Left renal pelvis (tissue), 4 donors: ENCODE results near the gene HIGD1A. TPM values are rescaled to one million over a fixed set of nuclear protein-coding genes. Genes with fewer than 3 reads are reported as not detected.

Source experiments
- DNase-seq, 4 donors: peaks; one replicate each; pipeline ENCODE4 v3.0.0-alpha.2; 2013; ENCODE audit warnings: low read depth in 4 of 4, low spot score in 3 of 4
- polyA plus RNA-seq, 4 donors: library from polyadenylated mRNA; unstranded; fragments of 120-200 nt; gene quantifications; one replicate each; pipeline ENCODE4 v1.2.1, GENCODE V29; 2013; ENCODE audit not compliant: insufficient read length in 4 of 4

HIGD1A gene
- 100 to 1,000 TPM; 106 to 206 (median 167) TPM for polyA plus RNA-seq

DNA sequence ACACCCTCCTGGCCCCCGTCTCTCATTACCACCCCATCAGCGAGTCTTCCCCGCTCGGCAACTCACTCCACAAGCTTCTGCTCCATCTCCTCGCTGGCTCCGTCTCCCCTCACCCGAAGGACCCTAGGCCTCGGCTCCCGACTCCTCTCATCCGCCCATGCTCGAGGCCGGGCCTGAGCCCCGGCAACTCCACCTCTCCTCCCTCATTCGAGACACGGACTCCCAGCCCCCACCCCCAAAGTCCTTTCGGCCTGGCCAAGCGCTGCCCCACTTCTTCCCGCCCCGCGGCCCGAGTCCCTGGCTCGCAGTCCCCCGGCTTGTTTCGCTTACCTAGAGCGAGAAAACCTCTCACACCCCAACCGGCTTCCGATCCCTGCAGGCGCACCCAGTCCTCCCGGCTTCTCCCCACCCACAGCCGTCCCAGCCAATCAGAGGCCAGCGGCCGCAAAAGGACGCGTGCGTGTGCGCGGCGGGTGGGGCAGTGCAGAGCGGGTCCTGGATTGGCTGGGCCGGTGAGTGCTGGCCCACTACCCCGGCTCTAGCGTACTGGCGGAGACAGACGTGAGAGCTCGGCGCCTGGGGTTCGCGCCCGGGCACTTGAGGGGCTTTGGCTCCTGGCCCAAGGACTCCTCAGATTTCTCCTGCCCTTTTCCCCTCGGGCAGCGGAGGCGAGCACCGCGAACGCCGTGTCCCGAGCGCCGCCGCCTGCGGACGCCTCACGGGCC is at the start of gene HIGD1A:
Gene HIGD1A (minus strand): TSS at position 385 of the 725 bp plus-strand sequence. CDS start 10,237 bp downstream, outside the sequence.
- peak; percentile 84 to 92 (median 90) for DNase-seq

DNA sequence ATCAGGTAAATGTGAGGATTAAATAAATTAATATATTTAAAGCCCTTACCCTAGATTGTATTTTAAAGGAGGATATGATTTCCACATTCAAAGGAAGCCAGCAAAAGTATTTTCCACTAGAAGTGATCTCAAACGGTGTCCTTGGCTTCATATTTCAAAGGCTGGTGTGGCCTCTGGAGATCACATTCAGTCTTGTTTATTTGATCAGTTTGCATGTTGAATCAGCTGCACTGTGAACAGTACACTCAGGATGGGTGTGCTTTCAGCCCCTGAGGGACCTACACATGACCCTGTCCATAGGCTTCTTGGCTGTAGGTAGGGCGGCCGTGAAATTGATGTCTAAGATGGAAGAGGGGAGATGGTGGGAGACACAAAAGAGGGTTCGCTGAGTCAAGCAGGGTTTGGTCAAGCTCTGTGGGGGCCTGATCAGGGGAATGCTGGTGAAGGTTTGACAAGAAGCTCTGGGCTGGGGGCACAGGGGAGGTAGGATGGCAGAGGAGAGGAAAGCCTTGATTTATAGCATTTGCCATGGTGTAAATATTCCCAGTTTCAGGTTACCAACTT is 49.5 kb upstream of the HIGD1A start:
- no peak for DNase-seq

DNA sequence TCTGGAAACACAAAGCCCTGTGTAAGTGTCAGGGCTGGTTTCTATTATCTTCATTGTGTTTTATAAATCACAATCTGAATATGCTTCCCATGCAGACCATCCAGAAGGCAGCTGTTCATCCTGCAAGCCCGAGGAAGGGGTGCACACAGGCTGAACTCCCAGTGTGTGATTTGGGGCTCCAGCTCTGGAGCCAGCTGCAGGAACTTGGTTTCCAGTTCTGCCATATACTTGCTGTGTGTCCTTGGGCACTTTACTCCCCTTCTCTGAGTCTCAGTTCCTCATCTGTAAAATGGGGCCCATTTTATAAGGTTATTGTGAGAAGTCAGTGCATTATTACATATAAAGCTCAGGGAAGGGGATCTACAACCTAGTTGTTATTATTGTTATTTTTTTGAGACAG is 48.8 kb upstream of the HIGD1A start:
- DNase-seq, result no peak

DNA sequence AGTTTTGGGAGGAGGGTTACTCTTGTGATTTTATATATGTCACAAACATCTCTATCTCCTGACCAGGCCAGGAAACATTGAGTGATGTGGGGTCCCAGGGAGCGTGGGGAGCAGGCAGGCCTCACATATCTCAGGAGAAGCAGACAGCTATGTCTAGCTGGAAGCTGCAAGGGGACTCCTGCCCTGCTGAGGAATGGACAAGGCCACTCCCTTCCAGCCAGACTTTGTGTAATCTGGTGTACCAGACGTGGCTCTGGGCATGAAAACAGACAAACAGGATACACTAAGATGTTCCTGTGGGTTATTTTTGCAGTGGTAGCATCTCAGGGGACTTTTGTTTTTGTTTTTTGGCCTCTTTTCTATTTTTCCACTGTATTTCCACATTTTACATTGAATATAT is 48.2 kb upstream of the HIGD1A start:
- DNase-seq, result no peak

DNA sequence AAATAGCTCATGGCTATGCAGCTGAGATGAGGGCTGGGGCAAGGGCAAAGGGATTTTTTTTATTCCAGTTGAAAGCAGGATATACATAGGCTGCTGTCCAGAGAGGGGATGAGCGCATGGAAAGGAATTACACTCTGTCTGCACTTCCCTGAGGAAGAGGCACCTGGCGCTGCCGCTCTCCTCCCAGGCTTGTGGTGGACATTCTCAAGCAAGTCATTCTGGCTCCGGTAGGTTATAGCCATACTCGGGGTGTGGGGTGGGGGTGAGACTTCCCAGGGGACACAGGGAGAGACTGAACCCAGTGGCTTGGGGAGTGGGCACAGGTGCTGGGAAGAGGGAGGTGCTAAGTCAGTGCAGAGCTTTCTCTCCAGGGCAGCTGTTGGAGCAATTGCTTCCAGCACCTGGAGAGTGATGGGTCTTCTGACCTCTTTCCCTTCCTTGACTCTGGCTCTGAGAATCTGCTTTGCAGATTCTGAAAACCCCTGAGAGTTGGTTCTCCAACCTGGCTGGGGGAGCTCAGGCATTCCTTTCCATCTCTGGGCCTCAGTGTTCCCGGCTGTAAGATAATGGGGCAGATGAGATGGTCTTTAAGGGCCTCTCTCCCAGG is 47.0 kb upstream of the HIGD1A start:
- no peak for DNase-seq

DNA sequence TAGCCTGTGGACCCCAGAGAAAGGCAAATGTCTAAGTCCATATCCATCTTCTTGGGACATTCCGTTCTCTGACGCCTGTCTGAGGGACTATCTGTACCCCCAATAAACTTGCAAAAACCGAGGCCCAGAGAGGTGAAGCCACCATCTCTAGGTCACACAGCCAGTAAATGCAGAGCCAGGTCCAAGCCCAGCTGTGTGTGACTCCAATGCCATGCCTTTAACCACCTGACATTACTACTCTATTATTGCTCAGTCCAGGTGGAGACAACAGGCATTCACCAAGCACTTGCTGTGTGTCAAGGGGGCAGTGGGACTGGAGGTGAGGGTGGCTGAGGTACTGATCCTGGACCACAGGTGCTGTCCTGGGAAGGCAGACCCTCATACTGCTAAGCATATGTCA is 46.0 kb upstream of the HIGD1A start:
- no peak for DNase-seq

DNA sequence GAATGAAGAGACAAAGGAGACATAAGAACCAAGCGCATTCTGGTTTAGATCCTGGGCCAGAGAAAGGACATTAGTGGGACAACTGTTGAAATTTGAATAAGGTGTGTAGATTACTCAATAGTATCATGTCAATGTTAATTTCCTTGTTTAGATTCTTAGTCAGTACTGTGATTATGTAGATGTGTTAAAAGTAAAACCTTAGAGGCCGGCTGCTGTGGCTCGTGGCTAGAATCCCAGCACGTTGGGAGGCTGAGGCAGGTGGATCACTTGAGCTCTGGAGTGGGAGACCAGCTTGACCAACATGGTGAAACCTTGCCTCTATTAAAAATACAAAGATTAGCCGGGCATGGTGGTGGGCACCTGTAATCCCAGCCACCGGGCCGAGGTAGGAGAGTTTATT is 44.7 kb upstream of the HIGD1A start:
- DNase-seq, result no peak

DNA sequence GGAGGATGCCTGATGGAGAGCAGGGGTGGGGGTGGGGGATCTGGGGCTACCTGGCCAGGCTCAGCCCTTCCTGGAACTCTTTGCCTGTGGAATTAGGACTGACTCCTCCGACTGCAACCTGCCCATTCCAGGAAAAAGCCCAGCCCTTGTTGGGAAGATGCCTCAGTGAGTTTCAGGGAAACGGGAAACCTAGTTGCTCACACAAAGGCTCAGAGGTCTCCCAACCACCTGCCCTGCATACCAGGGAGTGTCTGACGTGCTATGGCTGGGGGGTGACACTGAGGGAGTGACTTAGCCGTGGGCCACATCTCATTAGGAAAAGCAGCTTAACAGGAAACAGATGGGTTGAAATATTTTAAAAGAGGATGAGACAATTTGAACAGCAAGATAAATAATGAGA is 43.4 kb upstream of the HIGD1A start:
- no peak for DNase-seq

DNA sequence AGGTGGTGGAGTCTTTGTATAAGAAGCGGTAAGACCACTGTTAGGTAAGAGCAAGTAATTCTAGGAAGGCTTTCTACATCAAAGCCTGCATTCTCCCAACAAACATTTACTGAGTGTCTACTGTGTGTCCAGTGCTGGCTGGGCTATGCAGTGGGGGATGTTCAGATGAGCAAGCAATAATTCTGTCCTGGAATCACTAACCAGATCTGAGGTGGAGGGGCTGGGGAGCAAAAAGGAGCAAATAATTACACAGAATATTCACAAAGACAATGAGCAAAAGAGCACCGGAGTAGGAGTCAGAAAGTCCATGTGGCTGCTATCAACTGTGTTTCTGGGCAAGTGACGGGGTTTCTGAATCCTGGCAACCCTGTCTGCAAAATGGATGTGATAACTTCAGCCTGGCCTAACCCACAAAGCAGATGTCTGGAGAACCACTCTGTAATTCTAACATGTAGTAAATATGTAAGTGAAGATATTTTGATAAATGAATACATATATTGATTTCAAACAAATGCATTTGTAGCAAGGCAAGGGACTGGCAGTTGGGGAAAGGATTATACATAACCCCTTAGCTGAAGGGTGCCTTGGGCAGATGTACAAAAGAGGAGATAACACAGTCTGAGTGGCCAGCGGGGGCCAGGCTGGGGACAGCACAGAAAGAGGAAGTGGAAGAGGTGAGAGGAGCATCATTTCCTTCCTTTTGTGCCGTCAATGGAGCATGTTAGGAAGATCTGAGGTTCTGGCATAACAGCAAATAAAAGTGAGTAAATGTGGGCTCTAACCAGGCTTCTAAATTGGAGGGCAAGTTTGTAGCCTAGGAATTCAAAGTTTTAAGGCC is 42.6 kb upstream of the HIGD1A start:
- DNase-seq, result no peak

DNA sequence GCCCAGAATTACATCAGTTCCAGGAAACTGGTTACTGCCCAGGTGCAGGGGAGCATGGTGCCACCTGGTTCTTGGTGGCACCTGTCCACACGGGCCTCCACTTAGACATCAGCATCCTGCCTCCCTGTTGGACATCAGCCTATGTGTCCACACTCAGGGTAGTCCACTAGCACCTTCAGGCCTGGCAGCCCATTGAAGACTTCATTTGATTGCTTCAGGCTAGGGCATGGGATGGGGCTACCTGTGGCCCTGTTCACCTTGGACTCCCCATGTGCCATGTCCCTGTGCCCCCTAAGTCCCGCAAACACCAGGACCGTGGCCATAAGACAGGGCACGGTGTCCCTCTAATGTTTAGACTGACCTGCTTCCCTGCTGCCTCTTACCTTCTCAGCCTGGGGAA is 40.5 kb upstream of the HIGD1A start:
- no peak for DNase-seq

DNA sequence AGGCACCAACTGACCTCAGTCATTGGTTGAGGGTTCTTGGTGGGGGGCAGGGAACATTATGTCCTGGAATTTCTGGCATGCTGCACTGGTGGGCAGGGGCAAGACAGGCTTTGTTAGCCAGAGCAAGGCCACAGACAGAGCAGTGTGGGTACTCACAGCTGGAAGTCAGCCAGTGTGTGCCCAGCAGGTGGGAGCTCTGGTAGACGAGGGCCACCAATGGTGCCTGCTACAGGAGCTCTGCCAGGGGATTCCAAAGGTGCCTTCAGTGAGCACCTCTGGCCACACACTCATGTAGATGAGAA is 40.1 kb upstream of the HIGD1A start:
- DNase-seq, result no peak

DNA sequence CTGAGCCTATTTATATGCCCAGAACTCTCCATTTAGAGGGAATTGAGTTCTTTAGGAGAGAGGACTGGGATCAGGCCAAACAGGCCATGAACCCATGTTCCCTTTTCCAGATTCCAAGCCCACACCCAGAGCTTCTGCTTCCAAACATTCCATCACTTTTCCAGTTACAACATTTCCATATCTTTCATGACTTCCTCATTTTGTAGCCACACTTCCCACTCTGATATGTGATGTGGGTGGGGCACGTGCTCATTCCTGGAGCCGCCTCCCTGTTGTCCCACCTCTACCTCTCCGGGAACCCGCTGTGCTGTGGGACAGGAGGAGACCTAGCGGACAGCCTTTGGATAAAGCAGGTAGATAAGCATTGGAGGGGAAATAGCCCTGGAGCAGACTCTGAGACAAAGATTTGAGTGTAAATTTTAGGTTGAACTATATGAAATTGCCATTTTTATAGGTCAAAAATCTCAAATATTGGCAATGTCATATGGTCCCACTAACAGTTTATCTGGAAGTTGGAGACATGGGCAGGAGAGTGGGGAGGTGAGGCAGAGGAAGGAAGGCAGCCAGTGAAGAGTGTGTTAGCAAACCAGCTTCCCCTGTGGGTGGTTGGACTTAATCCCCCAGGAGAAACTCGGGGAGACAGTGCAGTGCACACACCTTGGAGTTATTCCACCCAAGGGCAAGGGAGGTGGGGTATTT is 39.6 kb upstream of the HIGD1A start:
- no peak for DNase-seq

DNA sequence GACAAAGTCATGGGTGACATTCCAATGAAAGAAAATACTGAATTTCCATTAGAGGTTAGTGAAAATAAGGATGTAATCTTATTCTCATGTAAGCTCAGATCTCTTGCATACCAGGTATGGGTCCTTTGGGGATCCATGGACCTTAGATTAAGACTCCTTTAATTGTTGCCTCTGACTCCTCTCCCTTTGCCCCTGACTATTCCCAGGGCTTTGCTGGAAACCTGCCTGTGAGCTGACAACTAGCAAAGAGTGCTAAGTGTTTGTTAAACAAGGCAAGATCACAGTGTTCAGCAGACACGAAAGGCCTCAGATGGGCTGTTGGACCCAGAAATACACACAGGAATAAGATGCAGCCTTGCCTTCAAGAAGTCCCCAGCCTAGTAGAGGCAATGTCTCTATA is 37.0 kb upstream of the HIGD1A start:
- DNase-seq, result no peak

DNA sequence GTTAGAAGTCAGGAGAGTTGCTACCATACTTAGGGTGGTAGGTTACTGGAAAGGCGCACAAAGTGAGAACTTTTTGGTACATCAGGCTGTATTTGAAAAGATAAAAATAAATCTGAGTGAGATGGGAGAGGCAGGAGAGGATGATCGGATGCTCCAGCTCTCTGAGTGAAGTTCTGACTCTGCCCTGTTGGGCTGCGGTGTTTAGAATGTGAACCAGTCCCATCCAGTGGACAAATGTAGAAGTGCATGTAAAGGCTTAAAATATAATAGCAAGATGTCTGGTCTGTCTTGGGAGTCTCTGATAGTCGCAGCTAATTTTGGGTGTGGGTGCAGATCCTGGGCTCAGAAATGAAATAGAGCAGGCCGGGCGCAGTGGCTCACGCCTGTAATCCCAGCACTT is 35.3 kb upstream of the HIGD1A start:
- peak in 1 of 4 donors; percentile 40 for DNase-seq

DNA sequence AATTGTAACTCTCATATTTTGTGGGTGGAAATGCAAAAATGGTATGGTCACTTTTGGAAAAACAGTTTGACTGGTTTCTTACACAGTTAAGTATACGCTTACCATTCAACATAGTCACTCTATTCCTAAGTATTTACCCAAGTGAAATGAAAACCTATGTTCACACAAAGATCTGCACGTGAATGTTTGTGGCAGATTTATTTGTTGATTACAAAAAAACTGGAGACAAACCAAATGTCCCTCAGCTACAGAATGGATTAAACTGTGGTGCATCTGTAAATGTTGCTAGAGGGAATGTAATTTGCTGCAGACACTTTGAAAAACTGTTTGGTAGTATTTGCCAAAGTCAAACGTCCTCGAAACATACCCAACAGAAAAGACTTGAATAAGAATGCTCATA is 34.3 kb upstream of the HIGD1A start:
- no peak for DNase-seq

DNA sequence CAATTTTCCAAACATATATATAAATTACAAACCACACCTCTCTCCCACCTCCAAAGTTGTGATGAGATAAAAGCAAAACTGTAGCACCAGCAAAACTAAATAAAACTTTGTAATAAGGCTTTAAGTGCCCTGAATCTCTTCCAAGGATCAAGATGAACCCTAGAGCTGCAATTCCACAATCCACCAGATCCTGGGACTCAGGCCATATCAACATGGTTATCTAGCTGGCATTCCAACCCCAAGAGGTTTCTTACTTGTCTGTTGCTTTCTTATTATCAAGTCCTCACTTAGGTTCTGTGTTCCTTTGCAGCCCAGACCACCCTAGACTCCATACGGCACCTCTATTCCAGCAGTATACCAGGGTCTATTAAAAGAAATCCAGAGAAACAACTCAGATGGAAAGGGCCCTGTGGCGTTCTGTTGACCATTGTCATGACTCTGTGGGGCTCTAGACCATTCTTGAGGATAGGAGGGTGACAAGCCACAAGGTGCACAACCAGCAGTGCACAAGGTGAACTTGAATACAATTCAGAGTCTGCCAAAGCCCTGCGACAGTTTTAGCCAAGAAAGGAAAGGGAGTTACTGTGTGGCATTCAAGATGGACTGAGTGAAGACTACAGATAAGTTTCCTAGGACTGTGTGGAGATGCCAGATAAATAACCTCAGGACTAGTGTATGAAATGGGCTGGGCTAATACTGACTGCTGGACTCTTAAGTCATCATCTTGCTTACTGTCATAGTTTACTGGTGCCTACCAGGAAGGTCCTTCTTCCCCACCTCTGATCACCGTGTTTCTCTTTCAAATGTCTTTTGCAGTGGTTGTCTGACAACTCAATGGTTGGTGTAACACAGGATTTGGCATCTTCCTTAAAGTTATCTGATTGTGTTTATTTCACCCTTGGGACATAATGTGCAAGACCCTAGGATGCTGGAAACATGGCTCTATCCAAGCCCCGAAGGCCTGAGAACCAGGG is 32.1 kb upstream of the HIGD1A start:
- DNase-seq, result no peak

DNA sequence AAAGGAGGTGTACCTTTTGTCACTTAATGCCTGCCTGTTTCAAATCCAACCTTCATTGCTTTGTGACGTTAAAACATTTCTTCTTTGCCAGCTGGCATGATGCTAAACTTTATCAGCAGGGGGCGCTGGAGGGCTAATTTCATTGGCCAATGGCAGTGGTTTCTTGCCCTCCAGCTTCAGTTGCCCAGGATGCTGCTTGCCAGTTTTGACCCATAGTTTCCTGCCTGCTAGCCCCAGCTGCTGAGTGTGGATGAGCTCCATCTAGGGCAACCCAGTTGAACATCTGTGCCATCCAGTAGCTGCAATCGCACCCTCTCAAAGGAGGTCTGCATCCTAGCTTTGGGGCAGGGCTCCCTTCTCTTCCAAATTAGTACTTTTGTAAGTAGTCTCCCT is 27.0 kb upstream of the HIGD1A start:
- peak in 1 of 4 donors; percentile 35 for DNase-seq

DNA sequence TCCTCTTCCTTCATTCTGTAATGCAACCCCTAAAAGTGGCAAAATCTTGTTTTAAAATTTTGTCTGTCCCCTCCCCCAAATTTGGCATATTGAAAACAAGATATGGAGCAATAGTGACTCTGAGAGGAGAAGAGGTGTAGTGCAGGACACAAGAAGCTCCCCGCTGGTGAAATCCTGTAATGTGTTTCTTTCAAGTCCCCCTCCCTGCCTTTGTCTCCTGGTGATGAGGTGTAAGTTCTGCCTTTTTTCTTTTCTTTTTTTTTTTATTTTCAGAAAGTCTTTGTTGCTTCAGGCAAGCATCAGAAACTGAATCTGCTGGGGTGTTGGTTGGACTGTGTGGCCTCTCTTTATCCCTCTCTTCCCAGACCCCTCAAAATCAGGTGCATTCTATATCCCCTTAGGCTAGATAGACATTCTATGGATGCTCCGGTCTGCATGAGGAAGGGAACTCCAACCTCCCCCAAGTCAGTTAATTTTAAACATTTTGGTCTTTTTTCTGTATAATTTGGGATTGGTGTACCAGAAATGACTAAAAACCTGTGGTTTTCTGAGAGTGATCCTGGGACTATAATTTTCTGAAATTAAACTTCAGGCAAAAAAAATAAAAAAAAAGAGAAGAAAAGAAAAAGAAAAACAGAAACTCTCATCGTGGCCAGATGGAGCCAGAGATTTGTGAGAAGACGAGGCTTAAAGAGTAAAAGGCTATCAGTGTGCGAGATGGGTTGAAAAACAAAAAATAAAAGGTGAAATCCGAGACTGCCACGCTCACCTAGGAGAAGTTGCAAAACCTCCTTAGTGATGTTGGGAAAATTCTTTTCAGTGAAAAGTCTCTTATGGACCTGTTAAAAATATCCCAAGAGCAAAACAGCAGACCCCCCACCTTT is 26.4 kb upstream of the HIGD1A start:
- no peak for DNase-seq
